Renal cortex interstitium (tissue), 15 donors: ENCODE data around the gene TCERG1. TPM values are rescaled to one million over a fixed set of nuclear protein-coding genes. Genes with fewer than 3 reads are reported as not detected.

Experiments used
- DNase-seq, 11 donors: peaks; one replicate each; pipeline ENCODE4 v3.0.0-alpha.2; 2013; ENCODE audit warnings: low read depth in 9 of 11, low spot score in 4 of 11; ENCODE audit errors: extremely low read depth in 1 of 11
- long read RNA-seq, 16 experiments: transcript quantifications; one replicate each; lab custom pipeline, GENCODE V29; 2026
- polyA plus RNA-seq, 3 donors: library from polyadenylated mRNA; unstranded; fragments of 120-200 nt; gene quantifications; one replicate each; pipeline ENCODE4 v1.2.1, GENCODE V29; 2013; ENCODE audit not compliant: insufficient read length in 3 of 3

TCERG1 gene
- 100 to 1,000 TPM in 2 of 3 donors, 10 to 100 TPM in 1; 99.1 to 154 (median 135) TPM for polyA plus RNA-seq
- long read RNA-seq, donor 1, partial matches to known transcripts, result 11 of 13 reads
- long read RNA-seq, donor 1, other reads (novel, unspliced or antisense), result 0 of 13 reads
- long read RNA-seq, donor 2, partial matches to known transcripts, result 5 of 6 reads
- long read RNA-seq, donor 2, other reads (novel, unspliced or antisense), result 0 of 6 reads
- long read RNA-seq, donor 3, partial matches to known transcripts, result 26 of 32 reads
- long read RNA-seq, donor 3, other reads (novel, unspliced or antisense), result 0 of 32 reads
- long read RNA-seq, donor 4, full-length matches to known transcripts, result 11 of 17 reads
- long read RNA-seq, donor 4, partial matches to known transcripts, result 6 of 17 reads
- long read RNA-seq, donor 4, other reads (novel, unspliced or antisense), result 0 of 17 reads
- long read RNA-seq, donor 5, result 0 reads
- long read RNA-seq, donor 6, partial matches to known transcripts, result 13 of 21 reads
- long read RNA-seq, donor 6, other reads (novel, unspliced or antisense), result 0 of 21 reads
- long read RNA-seq, donor 7, partial matches to known transcripts, result 7 of 10 reads
- long read RNA-seq, donor 7, other reads (novel, unspliced or antisense), result 0 of 10 reads
- long read RNA-seq, donor 8, result 0 reads
- long read RNA-seq, donor 9, partial matches to known transcripts, result 5 of 7 reads
- long read RNA-seq, donor 9, other reads (novel, unspliced or antisense), result 0 of 7 reads
- long read RNA-seq, donor 10, partial matches to known transcripts, result 0 of 1 reads
- long read RNA-seq, donor 10, other reads (novel, unspliced or antisense), result 0 of 1 reads
- long read RNA-seq, donor 11, full-length matches to known transcripts, result 3 of 3 reads
- long read RNA-seq, donor 11, partial matches to known transcripts, result 0 of 3 reads
- long read RNA-seq, donor 11, other reads (novel, unspliced or antisense), result 0 of 3 reads
- long read RNA-seq, donor 12, partial matches to known transcripts, result 0 of 1 reads
- long read RNA-seq, donor 12, other reads (novel, unspliced or antisense), result 0 of 1 reads
- long read RNA-seq, donor 13, result 0 reads
- long read RNA-seq, donor 14, partial matches to known transcripts, result 16 of 19 reads
- long read RNA-seq, donor 14, other reads (novel, unspliced or antisense), result 0 of 19 reads
- long read RNA-seq, donor 15, partial matches to known transcripts, result 0 of 1 reads
- long read RNA-seq, donor 15, other reads (novel, unspliced or antisense), result 0 of 1 reads
- long read RNA-seq, donor 16, transcript TCERG1-202 (21 exons, 3,633 nt), result minor isoform, 5 of 81 reads
- long read RNA-seq, donor 16, transcript TCERG1-207 (11 exons, 1,984 nt), result major isoform, 7 of 81 reads
- long read RNA-seq, donor 16, partial matches to known transcripts, result 64 of 81 reads
- long read RNA-seq, donor 16, other reads (novel, unspliced or antisense), result 0 of 81 reads

DNA sequence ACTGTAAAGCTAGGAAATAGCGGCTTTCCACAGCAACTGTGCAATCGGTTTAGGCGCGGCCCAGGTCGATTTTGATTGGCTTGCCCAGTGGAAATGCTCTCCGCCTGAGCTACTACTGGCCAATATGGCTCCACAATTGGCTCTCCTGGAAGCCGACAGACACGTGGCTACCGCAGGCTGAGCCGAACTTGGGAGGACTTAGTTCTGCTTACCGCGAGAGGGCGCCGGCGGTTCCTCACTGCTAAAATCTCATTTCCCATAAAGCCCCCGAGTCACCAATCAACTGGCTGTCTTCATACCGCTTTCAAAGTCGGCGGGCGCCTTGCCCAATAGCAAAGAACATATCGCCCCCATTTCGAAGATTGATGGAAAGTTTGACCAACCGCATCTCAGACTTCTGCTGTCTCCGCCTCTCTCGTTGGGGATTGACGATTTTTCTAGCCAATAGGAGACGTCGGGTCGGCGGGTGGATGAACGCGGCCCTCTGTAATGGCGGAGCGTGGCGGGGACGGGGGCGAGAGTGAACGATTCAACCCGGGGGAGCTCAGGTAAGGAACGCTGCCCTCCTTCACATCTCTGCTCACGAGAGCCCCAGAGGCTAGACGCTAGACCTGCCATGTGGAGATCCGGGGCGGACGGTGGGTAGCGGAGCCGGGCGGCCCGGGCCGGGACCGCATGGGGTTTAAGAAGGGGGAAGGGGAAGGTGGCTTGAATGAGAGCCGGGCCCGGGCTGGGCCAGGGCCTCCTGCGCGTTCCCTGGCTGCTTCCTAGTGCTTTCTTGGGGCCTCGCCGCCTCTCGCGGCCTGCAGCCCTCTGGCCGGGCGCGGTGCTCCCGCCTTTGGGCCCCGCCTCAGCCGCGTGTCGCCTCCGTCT is at the start of gene TCERG1:
Gene TCERG1 (plus strand): TSS at position 473 of the 873 bp plus-strand sequence. CDS start 17 bp downstream, at position 490.
- DNase-seq, result peak; percentile 99 to 100 (median 100)

DNA sequence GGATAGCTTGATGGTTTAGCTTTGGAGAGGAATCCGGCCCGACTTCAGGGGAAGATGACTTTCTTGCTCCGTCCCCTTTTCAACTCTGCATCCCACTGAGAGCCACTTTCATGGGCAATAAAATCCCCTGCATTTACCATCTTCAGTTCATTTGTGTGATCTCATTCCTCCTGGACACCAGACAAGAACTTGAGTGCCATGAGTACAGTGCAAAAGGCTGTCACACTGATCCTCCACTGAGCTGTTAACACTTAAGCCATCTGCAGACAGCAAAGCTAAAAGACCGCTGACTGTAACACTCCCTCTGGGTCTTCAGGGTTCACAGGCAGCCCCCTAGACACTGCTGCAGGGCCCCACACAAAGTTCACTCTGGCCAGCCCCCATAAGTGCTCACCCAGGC is 48.3 kb upstream of the TCERG1 start:
- DNase-seq, result no peak

DNA sequence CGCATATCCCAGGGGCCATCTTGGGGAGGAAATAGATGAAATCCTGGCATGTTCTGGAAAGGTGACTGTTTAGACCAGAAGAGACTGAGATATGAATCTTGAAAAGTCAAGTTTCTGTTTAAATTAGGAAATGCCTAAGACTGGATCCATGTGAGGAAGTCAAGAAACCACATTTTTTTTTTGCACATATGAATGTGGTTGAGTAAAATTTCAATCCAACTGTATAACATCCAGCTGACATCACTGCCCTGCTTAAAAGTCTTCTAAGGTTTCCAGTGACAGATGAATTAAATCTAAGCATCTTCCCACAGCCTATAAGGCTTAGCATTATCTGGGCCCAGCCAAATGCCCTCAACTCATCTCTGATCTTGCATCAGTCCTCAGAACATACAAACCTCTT is 47.7 kb upstream of the TCERG1 start:
- no peak for DNase-seq

DNA sequence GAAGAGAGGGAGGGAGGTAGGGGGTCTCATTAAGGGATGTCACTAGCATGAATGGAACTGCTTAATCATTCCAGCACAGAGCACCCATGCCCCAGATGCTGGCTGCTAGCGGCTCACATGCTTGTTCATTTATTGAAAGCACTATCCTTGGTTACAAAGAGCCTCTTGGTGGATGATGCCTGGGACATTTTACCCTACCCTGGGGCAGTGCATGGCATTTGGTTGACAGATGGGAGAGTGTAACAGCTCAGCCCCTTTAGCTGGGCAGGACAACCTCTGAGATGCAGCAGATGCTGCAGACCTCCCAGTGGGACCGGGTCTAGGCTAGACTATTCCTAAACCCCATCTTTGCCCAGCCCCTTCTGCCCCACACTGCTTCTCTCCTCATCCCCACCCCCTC is 46.9 kb upstream of the TCERG1 start:
- DNase-seq, result no peak

DNA sequence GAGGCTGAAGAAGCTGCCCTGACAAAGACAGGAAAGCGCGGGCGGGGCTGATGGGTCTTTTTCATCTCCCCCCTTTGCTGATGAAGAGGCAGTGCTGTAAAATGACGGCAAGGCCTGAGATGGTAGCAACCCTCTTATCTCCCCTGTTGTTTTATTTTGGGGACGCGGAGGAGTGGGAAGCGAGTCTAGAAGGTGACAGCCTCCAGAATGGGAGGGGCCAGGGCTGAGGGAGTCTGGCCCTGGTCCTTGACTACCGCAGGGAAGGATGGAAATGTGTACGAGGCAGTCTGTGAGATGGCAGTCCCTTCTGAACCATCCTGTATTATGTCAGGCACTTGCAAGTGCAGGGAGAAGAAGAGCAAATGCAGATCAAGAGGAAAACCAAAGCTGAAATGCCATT is 46.1 kb upstream of the TCERG1 start:
- no peak for DNase-seq

DNA sequence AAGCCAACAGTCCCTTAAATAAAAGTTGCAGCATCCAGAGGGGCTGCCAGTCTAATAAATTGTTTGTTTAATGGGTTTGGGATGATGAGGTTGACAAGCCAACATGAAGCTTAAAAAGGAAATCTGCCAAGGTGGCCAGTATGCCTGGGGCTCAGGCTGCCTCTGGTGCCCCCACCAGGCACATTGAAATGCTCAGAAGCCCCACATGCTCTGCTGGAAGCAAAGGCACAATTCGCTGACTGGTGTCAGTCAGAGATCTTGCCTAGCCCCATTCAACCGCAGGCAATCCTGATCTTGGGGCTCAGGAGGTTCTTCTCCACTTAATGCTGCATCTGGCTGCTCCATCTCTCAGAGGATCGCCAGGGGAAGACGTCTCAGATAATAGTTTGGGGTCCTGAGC is 44.2 kb upstream of the TCERG1 start:
- DNase-seq, result no peak

DNA sequence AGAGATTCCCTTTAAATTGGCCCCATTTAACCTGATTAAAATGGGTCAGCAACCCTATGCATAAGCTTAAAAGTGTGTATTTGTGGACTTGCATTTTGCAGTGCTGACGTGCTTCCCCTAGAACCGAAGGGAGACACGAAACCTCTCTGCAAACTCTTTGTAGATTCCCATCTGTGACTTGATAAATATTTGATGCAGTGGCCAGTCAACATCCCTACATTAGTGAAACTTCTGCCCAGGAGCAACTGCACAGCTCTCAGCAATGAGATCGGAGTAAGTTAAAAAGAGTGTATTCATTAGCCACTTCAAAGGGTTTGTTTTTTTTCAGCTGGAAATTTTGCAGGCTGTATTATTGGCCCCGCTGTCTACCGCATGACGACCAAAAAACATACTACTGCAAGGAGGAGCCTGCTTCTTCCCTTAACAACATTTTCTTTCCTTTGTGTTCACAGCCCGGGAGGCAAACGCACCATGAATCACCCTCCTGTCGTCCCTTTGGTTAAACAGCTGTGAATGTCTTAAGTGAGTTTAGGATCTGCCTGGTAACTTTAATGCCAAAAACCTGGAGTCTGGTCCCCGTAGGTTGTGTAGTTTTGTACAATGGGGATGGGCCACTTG is 38.0 kb upstream of the TCERG1 start:
- peak in 3 of 11 donors; percentile 14 to 20 (median 16) for DNase-seq

DNA sequence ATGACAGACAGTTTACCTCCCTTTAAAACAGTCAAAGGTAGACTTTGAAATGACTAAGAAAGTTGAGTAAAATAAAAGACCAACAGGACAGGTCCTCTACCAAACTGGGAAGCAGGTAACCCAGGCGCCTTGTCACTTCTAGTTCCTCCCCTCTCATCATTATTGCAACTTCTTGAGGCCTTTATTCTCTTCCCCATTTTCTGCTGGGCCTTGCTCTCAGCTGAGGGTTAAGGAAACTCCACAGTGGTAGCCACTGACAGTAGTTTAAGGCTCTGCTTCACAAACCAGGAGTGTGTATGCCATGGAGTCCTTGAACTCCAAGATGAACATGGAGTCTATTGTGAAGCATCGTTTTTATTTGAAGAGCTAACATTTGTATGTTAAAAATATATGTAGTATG is 36.9 kb upstream of the TCERG1 start:
- DNase-seq, result no peak

DNA sequence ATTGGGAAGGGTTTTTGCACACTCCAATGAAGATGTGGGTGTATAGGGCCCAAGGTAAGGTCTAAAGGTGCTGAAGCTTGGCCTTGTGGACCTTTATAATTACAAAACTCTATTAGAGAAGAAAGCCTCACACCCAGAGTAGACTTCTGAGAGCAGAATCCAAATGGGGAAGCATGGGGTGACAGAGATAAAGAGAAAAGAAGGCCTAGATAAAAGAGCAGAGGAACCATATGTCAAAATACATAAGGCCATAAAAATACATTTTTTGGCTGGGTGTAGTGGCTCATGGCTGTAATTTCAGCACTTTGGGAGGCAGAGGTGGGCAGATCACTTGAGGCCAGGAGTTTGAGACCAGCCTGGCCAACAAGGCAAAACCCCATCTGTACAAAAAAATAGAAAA is 27.4 kb upstream of the TCERG1 start:
- DNase-seq, result no peak

DNA sequence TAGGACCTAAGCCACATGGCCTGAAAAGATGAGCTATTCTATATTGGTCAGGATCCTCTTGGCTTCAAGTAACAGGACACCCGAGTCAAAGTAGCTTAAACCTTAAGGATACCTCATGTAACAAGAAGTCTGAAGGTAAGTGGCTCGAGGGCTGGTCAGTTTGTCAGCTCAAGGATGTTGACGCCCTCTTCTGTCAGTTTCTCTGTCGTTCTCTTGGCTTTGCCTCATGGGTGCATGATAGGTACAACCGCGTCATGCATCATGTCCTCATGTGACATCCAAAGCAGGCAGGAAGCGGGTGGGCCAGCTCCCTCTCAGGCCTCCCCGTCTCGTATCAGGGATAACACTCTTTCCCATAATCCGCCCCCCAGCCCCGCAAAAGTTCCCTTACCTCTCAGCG is 22.1 kb upstream of the TCERG1 start:
- no peak for DNase-seq

DNA sequence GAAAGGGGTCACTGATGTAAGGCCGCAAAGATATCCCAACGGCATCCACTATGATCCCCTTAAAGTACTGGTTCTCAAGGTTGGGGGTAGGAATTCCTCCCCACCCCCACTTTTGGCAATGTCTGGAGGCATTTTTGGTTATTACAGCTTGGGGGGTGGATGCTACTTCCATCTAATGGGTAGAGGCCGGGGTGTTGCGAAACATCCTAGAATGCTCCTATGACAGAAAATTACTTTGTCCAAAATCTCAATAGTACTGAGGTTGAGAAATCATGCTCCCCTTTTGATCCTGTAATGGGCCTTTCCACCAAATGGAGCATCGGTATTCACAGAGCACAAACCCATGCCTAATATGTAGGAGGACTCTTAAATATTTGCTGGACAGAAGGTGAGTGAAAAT is 20.8 kb upstream of the TCERG1 start:
- no peak for DNase-seq

DNA sequence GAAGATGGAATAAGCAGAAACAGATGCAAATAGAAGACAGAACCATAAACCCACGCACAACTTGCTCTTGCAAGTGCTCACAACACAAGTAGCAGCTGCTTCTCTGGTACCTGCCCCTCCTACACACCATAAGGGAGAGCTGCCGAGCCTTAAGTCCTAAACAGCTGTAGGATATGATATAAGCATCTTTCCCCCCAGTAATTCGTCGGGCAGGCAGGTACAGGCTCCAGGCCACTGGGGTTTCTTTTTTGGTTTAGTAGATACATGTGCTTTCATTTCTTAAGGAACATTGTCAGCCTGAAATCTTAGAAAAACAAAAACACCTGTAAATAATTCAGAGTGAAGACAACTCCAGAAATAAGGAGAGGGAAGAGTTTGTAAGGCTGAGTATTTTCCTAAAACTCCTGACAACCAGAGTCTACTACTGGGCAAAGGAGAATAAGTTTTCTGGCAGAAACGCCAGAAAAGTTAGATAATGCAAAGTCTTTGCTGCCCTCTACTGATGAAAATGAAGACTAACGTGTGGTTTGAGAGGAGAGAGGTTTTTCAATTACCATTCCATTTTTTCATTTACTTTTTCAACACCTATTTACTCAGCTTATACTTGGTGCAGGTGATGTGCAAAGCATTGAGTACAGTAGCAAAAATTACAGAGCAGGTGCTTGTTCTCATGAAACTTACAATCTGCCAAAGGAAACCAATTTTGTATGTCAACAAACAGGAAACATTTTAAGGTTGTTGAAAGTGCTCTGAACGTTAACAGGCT is 20.1 kb upstream of the TCERG1 start:
- peak in 4 of 11 donors; percentile 8 to 48 (median 32) for DNase-seq

DNA sequence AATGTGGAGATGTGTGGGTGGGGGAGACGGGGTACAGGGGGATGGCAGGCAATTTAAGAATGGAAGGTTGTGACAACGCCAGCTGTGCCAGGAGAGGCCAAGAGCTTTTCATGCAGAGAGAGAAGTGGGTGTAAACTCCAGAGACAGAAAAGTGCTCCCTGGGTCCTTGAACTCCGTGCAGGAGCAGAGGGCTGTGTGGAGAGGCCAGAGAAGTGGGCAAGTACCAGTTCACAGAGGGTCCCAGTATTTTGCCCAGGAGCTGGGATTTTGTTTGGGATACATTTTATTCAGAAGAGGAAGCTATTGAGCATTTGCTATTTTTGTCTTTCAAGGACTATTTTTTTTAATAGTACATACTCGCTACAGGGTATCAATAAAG is 19.5 kb upstream of the TCERG1 start:
- no peak for DNase-seq

DNA sequence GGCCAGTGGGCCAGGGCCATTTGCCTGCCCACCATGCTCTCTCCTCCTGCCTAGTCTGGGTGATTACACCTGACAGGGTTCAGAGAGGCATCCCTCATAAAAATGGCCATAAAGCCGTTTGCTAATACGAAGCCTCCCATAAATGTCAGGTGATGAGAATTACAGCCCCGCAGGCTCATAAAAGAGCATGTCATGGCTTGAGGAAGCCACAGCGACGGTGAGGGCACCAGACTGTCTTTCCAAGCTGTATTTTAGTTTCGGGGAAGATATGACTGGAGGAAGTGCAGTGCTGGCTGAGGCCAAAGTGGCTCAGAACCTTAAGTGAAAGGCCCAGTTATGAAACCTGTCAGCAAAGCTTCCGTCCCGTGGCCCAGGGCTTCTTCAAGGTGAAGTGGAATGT is 18.5 kb upstream of the TCERG1 start:
- DNase-seq, result no peak

DNA sequence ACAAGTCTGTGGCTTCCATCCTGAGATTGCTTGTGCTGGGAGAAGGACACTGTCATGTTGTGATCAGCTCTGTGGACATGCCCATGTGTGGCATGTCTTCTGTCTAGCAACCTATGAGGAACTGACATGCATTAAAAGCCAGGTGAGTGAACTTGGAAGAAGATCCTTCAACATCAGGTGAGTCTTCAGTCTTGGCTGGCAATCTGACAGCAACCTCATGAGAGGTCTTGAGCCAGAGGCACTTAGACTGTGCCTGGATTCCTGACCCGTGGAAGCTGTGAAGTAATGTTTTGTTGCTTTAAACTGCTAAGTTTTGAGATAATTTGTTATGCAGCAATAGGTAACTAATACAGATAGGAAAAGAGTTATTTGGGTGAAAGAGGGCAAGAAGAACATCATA is 6.8 kb upstream of the TCERG1 start:
- DNase-seq, result no peak

DNA sequence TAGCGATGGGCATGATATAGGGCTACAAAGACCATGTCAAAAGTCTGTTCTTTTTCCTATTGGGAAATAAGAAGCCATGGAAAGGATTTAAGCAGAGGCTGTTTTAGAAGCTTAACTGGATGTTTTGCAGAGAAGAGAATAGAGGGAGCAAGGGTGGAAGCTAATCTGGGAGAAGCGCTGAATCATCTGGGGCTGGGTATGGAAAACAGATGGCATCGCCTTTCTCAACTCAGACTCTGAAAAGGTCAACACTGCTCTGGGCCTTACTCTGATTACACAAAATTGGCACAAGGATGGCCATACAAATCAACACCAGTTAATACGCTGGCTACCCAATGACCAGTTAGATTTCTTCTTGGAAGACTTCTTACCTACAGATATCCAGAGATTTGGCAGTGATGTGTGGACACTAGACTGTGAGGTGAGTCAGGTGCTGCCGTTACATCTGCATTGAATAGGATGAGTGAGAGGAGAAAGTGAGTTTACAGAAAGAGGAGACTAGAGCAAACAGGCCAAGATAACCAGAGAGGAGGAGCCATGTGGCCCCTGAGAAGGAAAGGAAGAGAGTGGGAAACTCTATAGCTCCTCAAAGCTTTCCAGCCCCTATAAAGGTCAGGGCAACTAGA is 6.2 kb upstream of the TCERG1 start:
- DNase-seq, result no peak

DNA sequence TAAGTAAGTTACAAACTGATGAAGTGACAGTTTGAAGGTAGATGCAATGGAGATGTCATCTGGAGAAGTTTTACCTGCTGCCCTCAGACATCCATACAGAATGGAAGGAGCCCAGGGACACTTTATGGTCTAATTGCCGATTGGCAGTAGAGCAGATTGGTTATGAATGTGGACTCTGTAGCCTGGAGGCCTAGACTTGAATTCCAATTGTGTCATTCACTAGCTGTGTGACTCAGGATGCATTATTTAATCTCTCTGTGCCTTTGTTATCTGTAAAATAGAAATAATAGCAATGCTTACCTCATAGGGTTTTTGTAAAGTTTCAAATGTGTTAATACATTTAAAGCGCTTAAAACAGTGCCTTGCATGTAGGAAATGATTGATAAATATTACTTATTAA is 5.2 kb upstream of the TCERG1 start:
- DNase-seq, result no peak
